Hypothalamus (tissue), 51 donors: Measurements from ENCODE around the gene PLXNB2.
A peak's percentile ranks its signal among the peaks of the same experiment; 100 is the strongest.
"Not testable (repeated sequence)": the region's sequence is repeated elsewhere in the genome, so short reads cannot be mapped to it uniquely, and the experiment has no call there.

ENCODE experiments used
- DNase-seq, 51 donors: peaks; one replicate each; lab custom pipeline; 2025; lab: John Stamatoyannopoulos, UW

The PLXNB2 gene

GRCh38 chr22:50281957-50282356 lies 25.5 kb downstream of the PLXNB2 start:
- DNase-seq: no peak

DNA sequence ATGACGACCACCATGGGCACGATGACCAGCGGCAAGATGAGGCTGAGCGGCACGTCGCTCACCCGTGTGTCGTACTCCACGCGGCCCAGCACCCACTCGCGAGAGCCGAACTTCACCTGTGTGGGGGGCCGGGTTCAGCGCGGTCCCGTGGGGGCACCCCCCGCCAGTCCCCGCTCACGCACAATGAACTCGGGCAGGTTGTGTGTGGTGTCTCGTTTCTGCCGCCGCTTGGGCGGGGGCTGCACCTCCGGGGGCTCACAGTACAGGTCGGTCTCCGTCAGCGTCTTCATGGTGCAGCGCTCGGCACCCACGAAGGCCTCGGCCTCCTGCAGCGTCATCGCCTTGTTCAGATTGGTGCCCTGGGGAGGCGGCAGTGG lies 26.1 kb downstream of the PLXNB2 start:
- DNase-seq: no peak

DNA sequence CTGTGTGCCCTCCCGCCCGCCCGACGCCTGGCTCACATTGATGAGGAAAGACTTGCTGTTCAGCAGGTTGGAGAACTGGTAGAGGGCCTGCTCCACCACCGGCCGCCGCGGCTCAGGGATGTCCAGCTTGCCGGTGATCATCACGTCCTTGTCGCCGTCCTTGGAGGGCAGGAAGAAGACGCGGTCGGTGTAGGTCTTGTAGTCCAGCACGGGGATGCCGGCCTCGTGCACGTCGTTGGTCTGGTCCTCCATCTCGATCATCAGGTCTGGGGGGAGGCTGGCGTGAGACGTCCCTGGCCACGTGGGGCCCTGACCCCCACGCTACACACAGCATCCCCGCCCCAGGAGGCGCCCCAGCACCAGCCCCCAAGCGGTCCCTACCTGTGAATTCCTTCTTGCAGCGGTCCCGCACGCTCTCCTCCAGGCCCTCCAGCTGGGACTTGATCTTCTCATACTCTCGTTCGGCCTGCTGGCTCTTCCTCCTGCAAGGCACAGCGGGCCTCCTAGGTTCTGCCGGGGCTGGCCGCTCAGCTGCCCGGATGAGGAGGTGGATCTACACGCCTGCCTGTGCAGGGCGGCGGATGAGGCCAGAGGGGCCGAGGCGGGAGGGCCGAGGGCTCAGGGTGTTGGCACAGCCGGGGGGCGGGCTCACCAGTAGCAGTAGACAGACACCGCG lies 26.6 kb downstream of the PLXNB2 start:
- no peak for DNase-seq

GRCh38 chr22:50280022-50280707 lies 27.3 kb downstream of the PLXNB2 start:
- DNase-seq: no peak

DNA sequence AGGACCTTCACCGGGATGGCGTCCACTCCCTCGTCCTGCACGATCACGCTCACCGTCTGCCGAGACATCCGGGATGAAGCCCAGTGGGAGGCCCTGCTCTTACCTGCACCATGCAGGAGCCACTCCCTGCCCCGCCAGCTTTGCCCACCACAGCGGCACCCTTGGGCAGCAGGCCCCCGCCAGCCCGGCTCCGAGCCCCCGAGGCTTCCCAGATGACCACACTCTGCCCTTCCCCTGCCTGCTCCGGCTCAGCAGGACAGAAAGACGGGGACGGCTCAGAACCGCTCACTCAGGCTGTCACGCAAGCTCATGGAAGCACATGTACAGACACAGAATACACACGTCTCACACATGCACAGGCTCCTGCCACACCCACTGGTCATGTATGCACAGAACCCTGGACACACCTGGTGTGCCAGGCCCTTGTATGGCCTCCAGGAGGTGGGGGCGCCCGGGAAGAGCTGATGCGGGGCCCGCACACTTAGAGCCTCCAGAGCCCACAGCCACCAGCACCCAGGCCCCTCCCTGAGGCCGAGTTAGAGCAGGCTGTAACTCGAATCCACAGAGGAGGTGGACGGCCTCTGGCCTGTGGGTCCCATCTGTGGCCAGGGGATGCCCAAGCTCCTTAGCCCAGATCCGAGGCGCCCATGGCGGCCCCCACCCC lies 28.4 kb downstream of the PLXNB2 start:
- no peak for DNase-seq

GRCh38 chr22:50278461-50278860 lies 29.0 kb downstream of the PLXNB2 start:
- no peak for DNase-seq

DNA sequence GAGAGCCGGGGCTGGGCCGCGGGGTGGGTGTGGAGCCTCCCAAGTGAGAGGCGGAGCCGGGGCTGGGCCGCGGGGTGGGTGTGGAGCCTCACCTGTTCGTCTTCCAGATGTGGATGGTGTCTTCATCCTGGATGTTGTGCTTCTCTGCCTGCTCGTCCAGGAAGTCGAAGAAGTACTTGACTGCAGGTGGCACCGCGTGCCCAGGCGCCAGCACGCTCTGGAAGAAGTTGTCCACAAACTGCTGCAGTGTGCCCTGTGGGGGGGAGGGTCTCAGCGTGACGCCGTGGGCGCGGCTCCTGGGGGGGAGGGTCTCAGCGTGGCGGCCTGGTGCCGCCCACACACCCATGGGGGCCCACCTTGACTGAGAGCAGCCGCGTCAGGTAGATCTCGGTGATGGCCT lies 29.7 kb downstream of the PLXNB2 start:
- no peak for DNase-seq

GRCh38 chr22:50276143-50276542 lies 31.3 kb downstream of the PLXNB2 start:
- peak in 49 of 51 donors; percentile 31 to 96 (median 72) for DNase-seq

DNA sequence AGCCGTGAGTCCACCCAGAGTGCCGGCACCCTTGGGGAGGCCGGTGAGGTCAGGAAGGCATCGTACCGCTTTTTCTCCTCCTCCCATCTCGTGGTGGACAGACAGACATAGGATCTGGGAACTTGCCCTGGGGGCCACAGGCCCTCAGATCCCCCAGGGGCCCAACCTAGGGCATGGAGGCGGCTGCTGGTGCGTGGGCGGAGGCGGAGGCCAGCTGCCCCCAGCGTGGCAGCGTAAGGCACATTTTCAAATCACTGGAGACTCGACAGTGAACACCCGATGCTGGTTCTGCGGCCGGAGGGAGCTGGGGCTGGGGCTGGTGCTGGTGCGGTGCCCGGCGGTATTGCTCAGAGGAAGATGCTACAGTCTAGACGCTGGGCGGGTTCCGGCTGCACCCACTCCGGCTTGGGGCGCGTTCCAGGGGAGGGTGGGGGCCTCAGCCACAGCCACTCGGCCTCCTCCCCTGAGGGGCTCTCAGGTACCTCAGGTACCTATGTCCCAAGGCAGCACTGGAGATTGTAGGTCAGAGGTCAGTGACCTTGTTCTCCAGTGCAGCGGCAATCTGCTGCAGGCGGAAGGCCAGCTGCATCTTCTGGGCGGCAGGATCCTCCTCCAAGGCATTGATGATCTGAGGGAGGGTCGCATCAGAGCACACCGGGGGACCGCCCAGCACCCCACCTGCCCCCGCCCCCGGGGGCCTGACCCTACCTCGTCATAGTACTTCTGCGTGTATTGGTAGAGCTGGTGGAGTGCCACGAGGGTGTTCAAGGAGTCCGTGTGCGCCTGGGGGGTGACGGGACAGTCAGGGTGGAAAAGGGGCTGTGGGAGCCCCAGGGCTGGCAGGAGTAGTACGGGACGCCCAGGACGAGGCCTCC lies 32.0 kb downstream of the PLXNB2 start:
- DNase-seq: no peak

GRCh38 chr22:50274771-50275170 lies 32.7 kb downstream of the PLXNB2 start:
- DNase-seq: no peak

DNA sequence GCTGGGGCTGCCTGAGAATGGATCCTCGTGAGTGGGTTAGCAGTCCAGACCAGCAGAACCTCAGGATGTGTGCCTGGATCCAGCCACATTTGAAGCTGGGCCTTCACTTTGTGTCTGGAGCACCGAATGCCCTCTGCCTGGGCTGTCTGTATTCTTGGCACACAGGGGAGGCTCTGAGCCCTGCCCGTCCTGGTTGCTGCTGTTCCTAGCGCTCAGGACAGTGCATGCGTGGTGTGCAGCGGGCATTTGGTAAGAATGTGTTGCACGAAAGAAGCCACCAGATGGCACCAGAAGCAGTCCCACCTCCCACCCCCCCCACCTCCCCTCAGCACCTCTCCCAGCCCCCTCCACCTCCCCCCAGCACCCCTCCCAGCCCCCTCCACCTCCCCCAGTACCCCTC lies 33.1 kb downstream of the PLXNB2 start:
- DNase-seq: peak in 31 of 51 donors; percentile 12 to 70 (median 46)

DNA sequence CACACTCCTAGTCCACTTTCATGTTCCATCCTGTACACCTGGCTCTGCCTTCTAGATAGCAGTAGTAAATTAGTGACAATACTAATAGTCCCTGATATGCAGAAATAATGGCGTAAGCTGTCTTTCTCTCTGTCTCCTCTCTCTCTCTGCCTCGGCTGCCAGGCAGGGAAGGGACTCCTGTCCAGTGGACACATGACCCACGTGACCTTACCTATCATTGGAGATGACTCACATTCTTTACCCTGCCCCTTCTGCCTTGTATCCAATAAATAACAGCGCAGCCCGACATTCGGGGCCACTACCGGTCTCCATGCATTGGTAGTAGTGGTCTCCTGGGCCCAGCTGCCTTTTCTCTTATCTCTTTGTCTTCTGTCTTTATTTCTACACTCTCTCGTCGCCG lies 33.7 kb downstream of the PLXNB2 start:
- not testable (repeated sequence) for DNase-seq

- not testable (repeated sequence) for DNase-seq
These were observed 34.1 kb downstream of the PLXNB2 start for GRCh38 chr22:50273352-50273751.

- DNase-seq: peak in 1 of 51 donors; percentile 39
These were observed 35.2 kb downstream of the PLXNB2 start for GRCh38 chr22:50272044-50272802.

GRCh38 chr22:50271519-50271970 lies 35.9 kb downstream of the PLXNB2 start:
- DNase-seq: peak in 23 of 51 donors; percentile 15 to 66 (median 42)

GRCh38 chr22:50270666-50271394 lies 36.6 kb downstream of the PLXNB2 start:
- DNase-seq: peak in 12 of 51 donors; percentile 19 to 52 (median 33)

GRCh38 chr22:50269970-50270665 lies 37.3 kb downstream of the PLXNB2 start, which contains the start of gene MAPK11:
TSS of gene MAPK11 (minus strand) at chr22:50270380. CDS start at chr22:50270292, 88 bp downstream.
- peak in 26 of 51 donors; percentile 20 to 71 (median 41) for DNase-seq

- DNase-seq: peak in 1 of 51 donors; percentile 35
These were observed 37.9 kb downstream of the PLXNB2 start for GRCh38 chr22:50269573-50269969.
